Activated CD8-positive, alpha-beta memory T cell treated with anti-CD3 and anti-CD28 coated beads, Interleukin-2, amount 50 U/mL, for 1 hour (primary cell): ENCODE measurements around the gene RRBP1.

Source experiments
- DNase-seq: peaks from one replicate; pipeline ENCODE4 v3.0.0-alpha.2; 2020; ENCODE audit errors: extremely low read depth

RRBP1 gene

GRCh38 chr20:17647391-17648314, 34.4 kb downstream of the RRBP1 start:
- DNase-seq = no peak

- no peak for DNase-seq
These were observed 35.1 kb downstream of the RRBP1 start for GRCh38 chr20:17646961-17647301.

- no peak for DNase-seq
These were observed 35.7 kb downstream of the RRBP1 start for GRCh38 chr20:17646209-17646960.

- DNase-seq = no peak
These were observed 36.4 kb downstream of the RRBP1 start for GRCh38 chr20:17645546-17646208.

- no peak for DNase-seq
These were observed 37.0 kb downstream of the RRBP1 start for GRCh38 chr20:17645010-17645409.

- DNase-seq = no peak
These were observed 37.6 kb downstream of the RRBP1 start for GRCh38 chr20:17644451-17644850.

GRCh38 chr20:17643531-17644188, 38.4 kb downstream of the RRBP1 start:
- DNase-seq = no peak

- no peak for DNase-seq
These were observed 39.4 kb downstream of the RRBP1 start for GRCh38 chr20:17642404-17643269.

- no peak for DNase-seq
These were observed 40.0 kb downstream of the RRBP1 start for GRCh38 chr20:17641993-17642392.

GRCh38 chr20:17641520-17641964, 40.5 kb downstream of the RRBP1 start:
- DNase-seq = no peak

- no peak for DNase-seq
These were observed 41.1 kb downstream of the RRBP1 start for GRCh38 chr20:17640875-17641378.

GRCh38 chr20:17640146-17640874, 41.7 kb downstream of the RRBP1 start:
- no peak for DNase-seq

GRCh38 chr20:17638835-17639407, 43.1 kb downstream of the RRBP1 start:
- no peak for DNase-seq

- DNase-seq = no peak
These were observed 43.9 kb downstream of the RRBP1 start for GRCh38 chr20:17637985-17638640.

GRCh38 chr20:17637413-17637780, 44.6 kb downstream of the RRBP1 start:
- DNase-seq = no peak

- DNase-seq = no peak
These were observed 45.3 kb downstream of the RRBP1 start for GRCh38 chr20:17636523-17637412.

GRCh38 chr20:17635332-17636244, 46.5 kb downstream of the RRBP1 start:
- DNase-seq = no peak
